Activated T-helper 1 cell treated with anti-CD3 and anti-CD28 coated beads, Interleukin-2, amount 50 U/mL, for 16 hours (primary cell): ENCODE data around the gene KIF26A.

Source experiments
- DNase-seq, 2 donors: peaks; one replicate each; pipeline ENCODE4 v3.0.0-alpha.2; 2020; ENCODE audit warnings: low read depth in 1 of 2, low spot score in 1 of 2

KIF26A gene

DNA sequence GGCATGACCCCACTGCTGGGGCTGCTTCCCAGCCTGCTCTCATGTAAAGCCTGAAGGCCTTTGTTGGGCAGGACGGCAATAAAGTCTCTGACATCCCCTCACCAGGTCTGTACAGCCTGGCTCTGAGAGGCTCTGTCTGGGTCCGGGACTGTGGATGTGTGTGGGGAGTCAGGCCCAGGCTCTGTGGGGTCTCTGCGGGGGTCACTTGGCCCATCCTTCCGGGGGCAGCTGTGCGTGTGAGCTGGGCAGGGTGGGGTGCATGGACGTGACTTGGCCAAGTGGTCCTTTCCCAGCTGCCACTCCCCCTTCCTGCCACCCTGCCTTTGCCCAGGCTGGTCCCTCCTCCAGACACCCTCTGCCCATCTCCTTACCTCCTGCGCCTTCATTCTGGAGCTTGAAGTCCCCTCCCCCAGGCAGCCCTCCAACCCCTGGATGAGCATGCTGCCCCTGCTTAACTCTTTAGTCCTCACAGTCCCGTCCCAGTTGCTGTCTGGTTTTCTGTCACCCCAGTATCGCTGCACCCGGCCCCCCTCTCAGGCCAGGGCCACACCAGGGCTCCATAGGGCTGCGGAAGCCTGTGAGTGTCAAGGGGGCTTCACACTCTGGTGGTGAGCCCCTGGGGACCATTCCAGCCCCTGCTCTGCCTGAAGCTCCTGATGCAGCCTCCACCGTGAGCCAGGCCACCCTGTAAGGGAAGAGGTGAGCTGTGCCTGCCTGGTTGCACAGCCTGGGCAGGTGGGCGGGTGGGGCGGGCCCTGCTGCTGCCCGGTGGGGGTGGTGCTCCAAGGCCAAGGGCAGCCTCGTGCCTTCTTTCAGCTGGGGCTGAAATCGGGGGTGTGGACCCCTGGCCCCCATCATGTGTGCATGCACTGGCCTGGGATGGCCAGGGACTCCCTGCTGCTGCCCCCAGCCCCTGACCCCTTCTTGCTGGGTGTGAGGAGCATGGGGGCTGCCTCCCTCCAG, 25.5 kb upstream of the KIF26A start:
- no peak for DNase-seq

DNA sequence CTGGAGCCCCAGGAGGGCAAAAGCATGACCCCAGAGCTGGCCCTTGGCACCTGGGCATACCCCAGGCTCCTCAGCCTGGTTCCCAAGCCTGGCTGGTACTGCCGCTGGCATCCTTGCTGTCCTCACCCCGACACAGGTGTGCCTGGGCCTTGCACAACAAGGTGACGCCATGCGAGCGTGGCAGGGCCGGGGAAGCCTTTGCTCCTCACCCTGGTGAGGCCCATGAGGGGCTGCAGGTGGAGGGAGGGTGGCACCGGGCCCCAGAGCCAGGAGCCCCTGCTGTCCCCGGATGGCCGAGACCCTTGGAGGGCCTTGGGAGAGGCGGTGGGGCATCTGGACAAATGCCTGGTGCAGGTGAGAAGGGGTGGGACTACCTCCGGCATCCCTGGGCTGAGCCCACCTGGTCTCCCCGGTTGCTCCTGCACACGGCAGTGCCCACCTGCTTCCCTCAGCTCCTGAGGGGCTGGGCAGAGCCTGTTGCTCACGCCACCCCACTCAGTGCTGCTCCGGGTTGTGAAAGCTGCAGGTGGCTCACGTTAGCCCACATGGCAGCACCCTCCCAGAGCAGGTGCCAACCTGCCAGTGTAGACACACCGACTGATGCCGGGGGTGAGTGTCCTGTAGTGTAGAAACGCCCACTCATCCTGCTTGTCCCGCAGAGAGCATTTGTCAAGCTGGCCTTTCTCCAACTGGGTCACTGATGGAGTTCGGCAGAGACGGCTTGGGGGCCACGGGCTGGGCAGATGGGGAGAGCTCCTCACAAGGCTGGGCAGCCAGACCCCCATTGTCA, 24.6 kb upstream of the KIF26A start:
- DNase-seq: no peak

- no peak for DNase-seq
Observed at GRCh38 chr14:104114421-104115130, 23.8 kb upstream of the KIF26A start.

DNA sequence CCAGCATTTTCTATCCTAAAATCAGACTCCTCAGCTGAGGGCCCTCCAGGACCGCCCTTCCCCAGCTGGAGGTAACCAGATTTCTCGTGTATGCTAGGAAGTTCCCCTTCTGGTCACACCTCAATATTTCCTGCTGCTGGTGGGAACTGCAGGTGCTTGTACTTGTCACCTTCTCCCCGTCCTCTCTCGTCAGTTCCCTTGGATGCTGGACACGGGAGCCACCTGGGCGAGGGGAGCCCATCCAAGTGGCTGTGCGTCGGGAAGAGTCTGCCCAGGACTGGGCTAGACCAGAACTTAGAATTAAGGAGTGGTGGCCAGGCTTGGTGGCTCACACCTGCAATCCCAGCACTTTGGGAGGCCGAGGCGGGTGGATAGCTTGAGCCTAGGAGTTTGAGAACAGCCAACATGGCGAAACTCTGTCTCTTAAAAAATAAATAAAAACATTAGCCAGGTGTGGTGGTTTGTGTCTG, 23.2 kb upstream of the KIF26A start:
- no peak for DNase-seq

- no peak for DNase-seq
Observed at GRCh38 chr14:104115691-104116287, 22.6 kb upstream of the KIF26A start.

DNA sequence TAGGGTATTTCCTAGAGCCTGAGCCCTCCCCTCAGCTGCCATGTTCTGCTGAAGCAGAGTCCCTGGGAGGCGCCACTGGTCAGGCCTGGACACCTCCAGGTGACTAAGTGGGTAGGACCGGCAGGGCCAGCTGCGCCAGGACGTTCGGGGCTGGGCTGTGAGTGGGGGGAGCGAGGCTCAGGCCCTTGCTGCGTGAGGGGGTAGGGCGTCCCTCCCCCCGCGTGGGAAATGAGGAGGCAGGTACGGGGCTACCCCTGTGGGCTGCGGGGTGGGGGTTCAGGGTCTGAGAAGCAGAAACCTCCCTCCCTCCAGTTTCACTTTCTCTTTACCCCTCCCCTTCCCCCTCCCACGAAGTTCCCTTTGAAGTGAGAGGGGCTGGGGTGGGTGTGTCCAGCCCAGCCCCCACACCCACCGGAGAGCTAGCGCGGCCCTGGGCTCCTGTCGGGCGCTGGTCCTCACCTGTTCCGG, 22.1 kb upstream of the KIF26A start:
- DNase-seq: no peak

- DNase-seq: no peak
Observed at GRCh38 chr14:104116756-104117340, 21.5 kb upstream of the KIF26A start.

DNA sequence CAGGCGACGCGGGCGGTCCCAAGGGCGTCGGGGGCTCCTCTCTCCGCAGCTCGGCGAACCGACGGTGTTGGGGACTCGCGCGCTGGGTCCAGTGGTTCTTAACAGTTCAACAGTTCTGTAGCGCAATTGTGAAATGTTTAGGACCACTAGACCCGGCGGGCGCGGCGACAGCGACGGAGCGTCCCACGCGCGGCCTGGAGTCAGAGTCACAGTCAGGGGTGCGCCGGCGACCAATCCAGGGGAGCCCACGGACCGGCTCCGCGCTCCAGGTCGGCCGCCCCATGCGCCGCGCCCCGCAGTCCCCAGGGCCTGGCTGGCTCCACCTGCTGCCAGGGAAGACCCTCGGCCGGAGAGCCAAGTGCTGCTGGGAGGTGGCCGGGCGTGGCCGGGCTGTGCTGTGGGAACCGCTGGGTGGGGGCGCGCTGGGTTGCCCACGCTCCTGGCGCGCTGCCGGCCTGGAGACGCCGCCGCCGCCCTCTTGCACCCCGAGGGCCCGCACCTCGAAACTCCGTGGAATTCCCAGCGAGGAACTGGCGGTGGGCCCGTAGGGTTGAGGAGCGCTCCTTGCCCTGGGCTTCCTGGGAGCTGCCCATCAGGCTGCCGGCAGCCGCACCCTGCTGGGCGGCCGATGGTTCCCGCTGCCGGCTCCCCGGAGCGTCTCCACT, 20.9 kb upstream of the KIF26A start:
- DNase-seq: no peak

DNA sequence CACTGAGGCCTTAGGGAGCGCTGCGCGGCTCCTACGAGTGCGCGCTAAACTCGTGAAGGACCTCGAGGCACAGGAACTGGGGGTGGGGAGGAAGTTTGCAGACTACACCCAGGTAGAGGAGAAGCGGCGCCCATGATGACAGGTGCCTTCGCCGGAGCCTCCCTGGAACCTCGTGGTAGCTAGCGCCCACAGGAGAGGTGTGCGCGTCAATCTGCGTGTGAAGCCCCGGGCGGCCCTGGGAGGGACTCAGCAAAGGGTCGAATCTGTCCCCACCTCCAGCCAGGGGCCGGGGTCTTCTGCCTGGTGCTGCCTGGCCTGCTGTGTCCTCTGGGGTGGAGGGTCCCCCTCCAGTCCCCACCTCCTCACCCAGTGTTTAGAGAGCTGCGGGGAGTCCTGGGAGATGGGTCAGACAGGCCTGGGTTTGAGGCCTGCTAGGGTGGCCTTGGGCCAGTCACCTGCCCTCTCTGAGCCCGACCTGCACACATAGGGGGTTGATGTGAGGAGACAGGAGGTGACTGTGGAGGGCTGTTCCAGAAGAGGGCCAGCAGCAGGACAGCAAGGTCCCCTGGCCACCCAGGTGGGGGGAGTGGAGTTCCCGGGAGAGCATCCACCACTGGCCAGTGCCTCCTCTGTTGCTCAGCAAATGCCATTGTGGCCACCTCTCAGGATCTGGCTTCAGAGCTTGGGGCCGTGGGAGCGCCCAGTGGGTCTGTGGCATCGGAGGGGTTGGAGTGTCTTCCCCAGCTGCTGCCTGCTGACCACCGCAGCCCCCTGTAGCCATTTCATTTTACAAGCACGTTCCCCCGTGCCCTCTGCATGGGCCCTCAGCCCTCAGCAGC, 20.2 kb upstream of the KIF26A start:
- DNase-seq: no peak

DNA sequence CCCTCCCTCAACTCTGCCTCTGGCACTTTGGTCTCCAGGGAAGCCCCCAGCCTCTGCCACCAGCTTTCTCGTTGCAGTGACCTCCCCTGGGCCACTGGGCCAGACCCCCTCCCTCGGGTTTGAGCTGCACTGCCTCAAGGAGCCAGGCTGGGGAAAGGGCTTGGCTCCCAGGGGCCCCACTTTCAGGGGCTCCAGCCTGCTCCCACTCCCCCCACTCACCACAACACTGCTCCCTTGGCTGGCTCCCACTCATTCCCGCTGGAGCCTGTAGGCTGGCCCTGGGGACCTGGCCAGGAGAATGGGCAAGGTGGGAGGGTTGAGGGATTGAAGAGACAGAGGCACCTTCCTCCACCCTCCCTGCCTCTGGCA, 19.3 kb upstream of the KIF26A start:
- no peak for DNase-seq

DNA sequence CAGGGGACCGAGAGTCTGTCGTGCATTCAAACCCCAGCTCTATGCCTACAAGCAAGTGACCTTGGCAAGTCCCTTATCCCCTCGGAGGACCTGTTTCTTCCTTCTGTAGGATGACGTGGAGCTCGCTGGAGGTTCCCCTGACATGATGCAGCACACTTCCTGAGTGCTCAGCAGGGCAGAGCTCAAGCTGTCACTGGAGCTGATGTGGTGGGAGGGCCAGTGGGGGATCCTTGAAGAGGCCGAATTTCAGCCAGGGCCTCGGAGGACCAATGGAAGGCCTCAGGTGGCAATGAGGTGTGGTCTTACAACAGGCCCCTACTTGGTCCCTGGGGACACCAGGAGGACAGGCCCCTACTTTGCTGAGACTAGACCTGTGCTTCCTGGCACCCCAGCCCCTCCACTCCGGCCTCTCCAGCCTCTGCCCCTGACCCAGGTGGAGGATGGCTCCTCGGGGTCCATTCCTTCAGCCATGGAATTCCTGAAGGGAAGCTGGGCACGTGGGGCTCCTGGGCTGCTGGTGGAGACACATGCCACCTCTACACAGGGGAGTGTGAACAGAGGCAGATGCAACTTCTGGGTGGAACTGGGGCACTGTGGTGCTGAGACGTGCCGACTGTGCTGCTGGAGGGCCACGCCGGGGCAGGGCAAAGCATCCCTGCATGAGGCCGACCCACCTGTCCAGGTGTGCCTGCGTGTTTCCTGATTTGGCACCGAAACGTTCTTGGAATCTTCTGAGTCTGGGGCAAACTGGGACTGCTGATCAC, 18.7 kb upstream of the KIF26A start:
- DNase-seq: no peak

GRCh38 chr14:104120281-104120741, 18.1 kb upstream of the KIF26A start:
- DNase-seq: no peak

DNA sequence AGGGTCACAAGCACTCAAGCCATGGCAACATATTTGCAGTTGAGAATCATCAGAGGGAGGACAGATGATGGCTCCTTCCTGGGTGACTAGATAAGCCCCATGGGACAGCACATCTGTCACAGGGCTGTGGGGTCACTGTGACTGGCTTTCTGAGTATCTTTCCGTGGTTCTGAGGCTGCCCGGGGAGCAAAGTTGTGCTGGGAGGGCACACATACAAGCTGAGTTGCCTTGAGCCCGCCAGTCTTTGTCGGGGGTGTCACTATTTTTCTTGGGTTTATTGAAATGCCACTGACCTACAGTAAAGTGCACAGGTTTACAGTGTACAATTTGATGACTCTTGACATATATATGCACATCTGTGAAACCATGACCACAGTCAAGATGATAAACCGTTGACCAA, 17.2 kb upstream of the KIF26A start:
- no peak for DNase-seq

DNA sequence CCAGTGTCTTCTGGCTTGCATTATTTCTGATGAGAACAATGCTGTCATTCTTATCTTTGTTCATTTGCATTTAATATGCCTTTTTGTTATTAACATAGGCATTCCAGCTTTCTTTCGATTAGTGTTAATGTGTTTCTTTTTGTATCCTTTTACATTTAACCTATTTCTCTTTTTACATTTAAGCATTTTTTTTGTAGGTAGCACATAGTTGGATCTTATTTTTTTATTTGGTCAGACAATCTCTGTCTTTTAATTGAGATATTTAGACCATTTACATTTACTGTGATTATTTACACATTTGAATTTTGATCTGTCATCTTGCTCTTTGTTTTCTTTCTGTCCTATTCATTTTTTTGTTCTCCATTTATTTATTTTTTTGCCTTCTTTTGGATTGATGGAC, 14.5 kb upstream of the KIF26A start:
- no peak for DNase-seq

- no peak for DNase-seq
Observed at GRCh38 chr14:104125011-104125410, 13.4 kb upstream of the KIF26A start.

DNA sequence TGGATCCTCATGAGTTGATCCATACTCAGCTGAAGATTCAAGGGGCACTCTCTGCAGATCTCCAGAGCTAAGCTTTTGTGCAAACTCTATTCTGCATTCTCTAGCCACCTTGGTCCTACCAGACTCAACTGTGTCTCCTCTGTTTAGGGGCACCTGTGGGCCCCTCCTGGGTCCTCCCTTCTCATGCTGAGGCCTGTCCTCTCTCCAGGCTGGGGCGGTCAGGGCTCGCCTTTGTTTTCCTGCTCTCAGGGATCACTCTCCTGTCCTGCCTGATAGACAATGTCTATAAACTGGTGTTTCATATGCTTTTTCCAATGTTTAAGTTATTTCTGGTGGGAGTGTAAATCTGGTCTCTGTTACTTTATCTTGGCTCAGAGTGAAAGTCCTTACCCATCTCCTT, 11.6 kb upstream of the KIF26A start:
- DNase-seq: no peak

GRCh38 chr14:104128981-104129380, 9.4 kb upstream of the KIF26A start:
- no peak for DNase-seq

DNA sequence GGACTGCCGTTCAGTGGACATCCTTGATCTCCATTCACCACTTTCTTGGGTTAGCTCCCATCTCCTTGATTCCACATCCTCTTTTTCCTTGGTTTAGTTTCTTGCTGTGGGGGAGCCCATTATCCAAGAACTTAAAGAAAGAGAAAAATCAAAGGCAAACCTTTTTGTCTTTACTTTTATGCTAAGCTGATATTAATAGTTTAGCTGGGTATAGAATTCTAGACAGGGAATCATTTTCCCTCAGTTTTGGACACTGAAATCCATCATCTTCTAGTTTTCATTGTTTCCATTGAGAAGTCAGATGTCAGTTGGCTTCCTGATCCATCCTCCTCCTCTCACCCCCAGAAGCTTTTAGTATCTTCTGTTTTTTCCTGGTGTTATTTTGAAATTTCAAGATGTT, 8.8 kb upstream of the KIF26A start:
- no peak for DNase-seq
